K562 (cell line): ENCODE data around the gene SCAMP5. TPM values are rescaled to one million over a fixed set of nuclear protein-coding genes. Genes with fewer than 3 reads are reported as not detected.

Source experiments
- ATAC-seq: fragments of 200-7000 bp; cut with Tn5 transposase; 3 replicates; pipeline ENCODE4 v1.9.1; 2020; ENCODE audit warnings: moderate library complexity
- BruUV-seq: library from RNA; stranded (reverse); fragments of 400-500 nt; replicated peaks from 2 replicates; lab custom pipeline; 2021; lab: Mats Ljungman, UMichigan
- CTCF ChIA-PET: fragments of 300-600 bp; formaldehyde crosslinking; extraction: SDS; loops from one replicate; lab custom pipeline; 2021; ENCODE audit warnings: low intra/inter-chr PET ratio; lab: Yijun Ruan, JAX
- POLR2A ChIA-PET: fragments of 300-600, 350-650 bp; sonication (Branson Sonifier 250); formaldehyde crosslinking; extraction: SDS; loops from one replicate; lab custom pipeline; 2021; ENCODE audit warnings: antibody characterized with exemption, inconsistent platforms; lab: Yijun Ruan, JAX
- DNase-seq, 4 experiments: peaks; one replicate each; pipeline versions ENCODE4 v3.0.0 to v3.0.0-alpha.2; 2011 to 2018; ENCODE audit warnings: low spot score in 3 of 4, mixed read lengths in 3 of 4; ENCODE audit errors: extremely low read depth in 1 of 4
- FAIRE-seq: peaks from 2 replicates; lab custom pipeline; 2011; peaks lifted over from hg19 to GRCh38; lab: Jason Lieb, UNC
- H2AFZ ChIP-seq: 2 replicates; pipeline ENCODE4 v1.6.0; 2011; ENCODE audit warnings: low read depth, low read length, control low read depth, inconsistent platforms
- H3K27ac ChIP-seq: fragments of 200-600 bp; 3 replicates; pipeline ENCODE4 v1.8.0; 2011; ENCODE audit warnings: low read depth, mild to moderate bottlenecking, control low read depth, inconsistent platforms, low read length, moderate library complexity, mixed read lengths; ENCODE audit errors: extremely low read depth
- H3K27me3 ChIP-seq, 2 experiments: fragments of 300-600 bp in 1 of 2; 2 replicates in 1 of 2; 3 replicates in 1 of 2; pipeline versions ENCODE4 v1.6.0 to v1.8.0; 2011; ENCODE audit warnings: inconsistent platforms in 2 of 2, low read length in 2 of 2, mild to moderate bottlenecking in 1 of 2, mixed read lengths in 1 of 2, moderate library complexity in 1 of 2; ENCODE audit not compliant: control insufficient read depth in 2 of 2, insufficient read depth in 2 of 2
- H3K36me3 ChIP-seq: fragments of 300-600 bp; 3 replicates; pipeline ENCODE4 v1.8.0; 2011; ENCODE audit warnings: mild to moderate bottlenecking, low read length, inconsistent platforms; ENCODE audit not compliant: control insufficient read depth, insufficient read depth
- H3K4me1 ChIP-seq, 2 experiments: fragments of 200-600 bp in 1 of 2; replicated peaks in 1 of 2; 2 replicates in 1 of 2; 3 replicates in 1 of 2; pipeline versions ENCODE4 v1.5.1 to v1.8.0; 2011; ENCODE audit warnings: inconsistent platforms in 2 of 2, low read length in 2 of 2, mild to moderate bottlenecking in 1 of 2, mixed read lengths in 1 of 2, moderate library complexity in 1 of 2; ENCODE audit not compliant: control insufficient read depth in 2 of 2, insufficient read depth in 2 of 2
- H3K4me2 ChIP-seq: 2 replicates; pipeline ENCODE4 v1.6.1; 2011; ENCODE audit warnings: low read length, control low read depth, inconsistent platforms, mixed read lengths; ENCODE audit not compliant: insufficient read depth
- H3K4me3 ChIP-seq: fragments of 200-600 bp; sonication (generic), shearing (Covaris generic); 2 replicates; pipeline ENCODE4 v1.5.1; 2016; ENCODE audit warnings: control low read depth, inconsistent platforms
- H3K79me2 ChIP-seq: fragments of 200-600 bp; 3 replicates; pipeline ENCODE4 v1.8.0; 2011; ENCODE audit warnings: low read length, inconsistent platforms; ENCODE audit not compliant: control insufficient read depth, insufficient read depth
- H3K9ac ChIP-seq, 2 experiments: 2 replicates each; pipeline versions ENCODE4 v1.6.0 to v1.6.1; 2011; ENCODE audit warnings: low read depth in 2 of 2, low read length in 2 of 2, control low read depth in 1 of 2, inconsistent platforms in 1 of 2, mild to moderate bottlenecking in 1 of 2, mixed read lengths in 1 of 2; ENCODE audit not compliant: insufficient read depth in 1 of 2
- H3K9me1 ChIP-seq: one replicate; pipeline ENCODE4 v1.6.0; 2011; ENCODE audit warnings: inconsistent platforms, mild to moderate bottlenecking, low read length, moderate library complexity; ENCODE audit not compliant: control insufficient read depth, insufficient read depth
- H3K9me3 ChIP-seq: replicated peaks from 2 replicates; pipeline ENCODE4 v1.5.1; 2011; ENCODE audit warnings: low read depth, low read length, inconsistent platforms; ENCODE audit not compliant: control insufficient read depth, insufficient read depth
- H4K20me1 ChIP-seq: replicated peaks from 2 replicates; pipeline ENCODE4 v1.6.1; 2011; ENCODE audit warnings: low read length, inconsistent platforms, mixed read lengths; ENCODE audit not compliant: control insufficient read depth, insufficient read depth
- CC2D1A ChIP-seq: fragments of 450-650 bp; IDR thresholded peaks from 2 replicates; pipeline ENCODE4 v1.6.1; 2017; ENCODE audit warnings: mild to moderate bottlenecking
- FIP1L1 ChIP-seq: fragments of 200-400 bp; formaldehyde crosslinking; IDR thresholded peaks from 2 replicates; pipeline ENCODE4 v1.6.1; 2018; ENCODE audit warnings: mild to moderate bottlenecking, low read depth, low read length; ENCODE audit not compliant: poor library complexity, severe bottlenecking
- HMG20B ChIP-seq: fragments of 250-450 bp; sonication (Bioruptor Pico); IDR thresholded peaks from 2 replicates; pipeline ENCODE4 v1.5.0; 2021; ENCODE audit warnings: mild to moderate bottlenecking
- JUNB ChIP-seq: fragments of 450-650 bp; formaldehyde crosslinking; conservative IDR thresholded peaks from 2 replicates; pipeline ENCODE4 v1.4.0; 2020; ENCODE audit warnings: mild to moderate bottlenecking
- NUFIP1 ChIP-seq: fragments of 450-650 bp; IDR thresholded peaks from 2 replicates; pipeline ENCODE4 v1.6.1; 2018; ENCODE audit not compliant: partially characterized antibody
- PHB ChIP-seq: fragments of 250-450 bp; sonication (Bioruptor Pico); IDR thresholded peaks from 2 replicates; pipeline ENCODE4 v1.5.0; 2021
- ZNF41 ChIP-seq: fragments of 250-450 bp; sonication (Bioruptor Pico); conservative IDR thresholded peaks from 2 replicates; pipeline ENCODE4 v1.4.0; 2020; ENCODE audit warnings: mild to moderate bottlenecking
- ZNF717 ChIP-seq: fragments of 250-450 bp; sonication (Bioruptor Pico); IDR thresholded peaks from 2 replicates; pipeline ENCODE4 v1.5.0; 2021
- WGBS: fragments of 100-300 bp; shearing (Covaris generic); methylation state at CpG from one replicate; pipeline ENCODE4 v1.1.6; 2016; ENCODE audit warnings: low coverage, mixed read lengths; ENCODE audit not compliant: insufficient coverage; ENCODE audit errors: missing lambda C conversion rate; 5-methylcytosine and 5-hydroxymethylcytosine counted together
- in situ Hi-C: fragments of 300-500 bp; cut with MboI; formaldehyde crosslinking; loops from 4 replicates; pipeline ENCODE4 v1.15.0; 2018; ENCODE audit warnings: inconsistent platforms, mixed read lengths
- intact Hi-C: fragments of 100-400 bp; cut with micrococcal nuclease; formaldehyde crosslinking; loops from 2 replicates; pipeline ENCODE4 v1.14.2; 2022
- polyA plus RNA-seq, 8 experiments: library from polyadenylated mRNA; depleted of rRNA in 4 of 8; stranded (reverse) in 5 of 8; unstranded in 3 of 8; fragments of >200 nt; fragmentation: Nextera tagmentation in 2 of 8; fragmentation: Illumina TruSeq in 1 of 8; extraction: Ambion mirVana in 2 of 8; extraction: Trizol in 1 of 8; gene quantifications; 2 replicates each; pipeline versions ENCODE4 v1.2.1 to v1.2.3, GENCODE V29; 2011 to 2014; ENCODE audit warnings: inconsistent platforms in 1 of 8, missing spikeins in 1 of 8
- total RNA-seq, 7 experiments: library from RNA; depleted of rRNA in 6 of 7; stranded (reverse); fragments of >200 nt in 6 of 7; fragmentation: Illumina TruSeq in 2 of 7; extraction: Trizol in 2 of 7; gene quantifications; 2 replicates each; pipeline versions ENCODE4 v1.2.1 to v1.2.3, GENCODE V29; 2011 to 2021; ENCODE audit warnings: low replicate concordance in 1 of 7
- TF ChIP-seq, protein P1 (sequence below): fragments of 450-650 bp; IDR thresholded peaks from 2 replicates; pipeline ENCODE4 v1.6.1; 2016; ENCODE audit warnings: missing biosample characterization, missing genetic modification characterization
- TF ChIP-seq, protein P2 (sequence below): fragments of 450-650 bp; formaldehyde crosslinking; conservative IDR thresholded peaks from 2 replicates; pipeline ENCODE4 v1.4.0; 2022; ENCODE audit warnings: mild to moderate bottlenecking, missing genetic modification characterization
- TF ChIP-seq, protein P3 (sequence below), 2 experiments: fragments of 450-650 bp in 1 of 2; sonication (generic) in 1 of 2; formaldehyde crosslinking; conservative IDR thresholded peaks; 2 replicates each; pipeline versions ENCODE4 v1.4.0 to v1.8.1; 2020 to 2022; ENCODE audit warnings: mild to moderate bottlenecking in 1 of 2, missing genetic modification reagents in 1 of 2
- TF ChIP-seq, protein P4 (sequence below): fragments of 450-650 bp; IDR thresholded peaks from 2 replicates; pipeline ENCODE4 v1.6.1; 2016; ENCODE audit warnings: mild to moderate bottlenecking
- TF ChIP-seq, protein P5 (sequence below): fragments of 200-800 bp; sonication (Bioruptor generic); IDR thresholded peaks from 2 replicates; pipeline ENCODE4 v1.6.1; 2017; ENCODE audit warnings: missing genetic modification characterization, missing compliant biosample characterization
- TF ChIP-seq, protein P6 (sequence below): sonication (generic); IDR thresholded peaks from 2 replicates; pipeline ENCODE4 v1.6.1; 2016

SCAMP5 gene
- total and polyA plus RNA-seq, 9 of the 15 experiments (the other 6 are each of a cell fraction or from before 2014, with no cell fraction given) = 0.09 to 0.29 (median 0.19) TPM; not detected in 5

DNA sequence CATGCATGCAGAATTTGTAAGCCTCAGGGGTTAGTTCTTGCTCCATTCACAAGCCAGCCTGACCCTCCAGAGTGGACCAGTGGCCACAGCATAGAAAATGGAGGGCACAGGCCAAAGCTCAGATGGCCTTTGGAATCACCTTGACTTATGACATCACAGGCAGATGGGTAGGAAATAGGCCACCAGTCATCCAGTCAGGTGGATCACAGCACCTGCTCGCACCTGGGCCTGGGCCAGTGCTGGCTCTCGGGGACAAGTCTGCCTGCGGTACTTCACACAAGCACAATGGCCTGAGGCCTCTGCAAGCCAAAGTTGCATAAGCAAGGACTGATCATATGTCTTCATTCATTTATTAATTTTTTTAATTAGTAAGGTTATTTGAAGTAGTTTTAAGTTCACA is 67.3 kb downstream of the SCAMP5 start (continued):
- TF ChIP-seq ZNF41 = no peak
- TF ChIP-seq ZNF717 (CRISPR knock-in tag) = no peak
- TF ChIP-seq, protein P1, sequence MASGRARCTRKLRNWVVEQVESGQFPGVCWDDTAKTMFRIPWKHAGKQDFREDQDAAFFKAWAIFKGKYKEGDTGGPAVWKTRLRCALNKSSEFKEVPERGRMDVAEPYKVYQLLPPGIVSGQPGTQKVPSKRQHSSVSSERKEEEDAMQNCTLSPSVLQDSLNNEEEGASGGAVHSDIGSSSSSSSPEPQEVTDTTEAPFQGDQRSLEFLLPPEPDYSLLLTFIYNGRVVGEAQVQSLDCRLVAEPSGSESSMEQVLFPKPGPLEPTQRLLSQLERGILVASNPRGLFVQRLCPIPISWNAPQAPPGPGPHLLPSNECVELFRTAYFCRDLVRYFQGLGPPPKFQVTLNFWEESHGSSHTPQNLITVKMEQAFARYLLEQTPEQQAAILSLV (tag) = no peak
- TF ChIP-seq, protein P2, sequence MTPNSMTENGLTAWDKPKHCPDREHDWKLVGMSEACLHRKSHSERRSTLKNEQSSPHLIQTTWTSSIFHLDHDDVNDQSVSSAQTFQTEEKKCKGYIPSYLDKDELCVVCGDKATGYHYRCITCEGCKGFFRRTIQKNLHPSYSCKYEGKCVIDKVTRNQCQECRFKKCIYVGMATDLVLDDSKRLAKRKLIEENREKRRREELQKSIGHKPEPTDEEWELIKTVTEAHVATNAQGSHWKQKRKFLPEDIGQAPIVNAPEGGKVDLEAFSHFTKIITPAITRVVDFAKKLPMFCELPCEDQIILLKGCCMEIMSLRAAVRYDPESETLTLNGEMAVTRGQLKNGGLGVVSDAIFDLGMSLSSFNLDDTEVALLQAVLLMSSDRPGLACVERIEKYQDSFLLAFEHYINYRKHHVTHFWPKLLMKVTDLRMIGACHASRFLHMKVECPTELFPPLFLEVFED (CRISPR knock-in tag) = no peak
- TF ChIP-seq FIP1L1 = no peak
- TF ChIP-seq, protein P3, sequence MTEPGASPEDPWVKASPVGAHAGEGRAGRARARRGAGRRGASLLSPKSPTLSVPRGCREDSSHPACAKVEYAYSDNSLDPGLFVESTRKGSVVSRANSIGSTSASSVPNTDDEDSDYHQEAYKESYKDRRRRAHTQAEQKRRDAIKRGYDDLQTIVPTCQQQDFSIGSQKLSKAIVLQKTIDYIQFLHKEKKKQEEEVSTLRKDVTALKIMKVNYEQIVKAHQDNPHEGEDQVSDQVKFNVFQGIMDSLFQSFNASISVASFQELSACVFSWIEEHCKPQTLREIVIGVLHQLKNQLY (CRISPR knock-in tag; conservative IDR thresholded peaks at IDR 0.05) = no peak

DNA sequence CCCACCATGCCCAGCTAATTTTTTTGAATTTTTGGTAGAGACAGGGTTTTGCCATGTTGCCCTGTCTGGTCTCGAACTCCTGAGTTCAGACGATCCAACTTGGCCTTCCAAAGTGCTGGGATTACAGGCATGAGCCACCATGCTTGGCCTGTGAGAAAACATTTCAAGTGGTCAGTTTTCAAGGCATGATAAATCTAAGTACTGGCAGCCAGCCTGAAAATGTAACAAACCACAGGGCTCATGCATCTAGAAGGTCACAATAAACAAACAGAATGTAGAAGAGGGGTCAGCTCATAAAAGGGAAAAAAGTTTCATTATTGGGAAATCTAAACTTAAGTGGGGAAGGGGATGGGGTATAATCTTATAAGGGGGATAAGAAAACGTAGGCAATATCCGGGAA is 68.0 kb downstream of the SCAMP5 start:
- POLR2A ChIA-PET = no interaction called here
- no peak for DNase-seq
- no peaks in the 10 kb centered on the region for H3K36me3 ChIP-seq
- no peak overlapping the region for H3K4me2 ChIP-seq
- no peak overlapping the region for H3K27ac ChIP-seq
- H3K4me1 ChIP-seq = peaks cover 6 to 26% of the 10 kb centered on the region in 2 experiments; a peak in 4 of 5 replicates
- H2AFZ ChIP-seq = no peak overlapping the region
- no peak overlapping the region for H3K4me3 ChIP-seq
- CTCF ChIA-PET = no interaction called here
- no peaks in the 10 kb centered on the region for H3K79me2 ChIP-seq
- H3K27me3 ChIP-seq = no peaks in the 10 kb centered on the region
- H3K9me1 ChIP-seq = no peaks in the 10 kb centered on the region
- ATAC-seq = no peak
- no TSS peak for BruUV-seq
- in situ Hi-C loops = no loop called here
- peaks cover 10% of the 10 kb centered on the region; the same call in 1 of the 2 replicates for H4K20me1 ChIP-seq
- H3K9ac ChIP-seq = no peak overlapping the region
- WGBS = 23% methylated on average over 4 of the region's 4 CpGs
- H3K9me3 ChIP-seq = no peaks in the 10 kb centered on the region
- no peak for FAIRE-seq
- intact Hi-C loops = no loop called here
- TF ChIP-seq, protein P4, sequence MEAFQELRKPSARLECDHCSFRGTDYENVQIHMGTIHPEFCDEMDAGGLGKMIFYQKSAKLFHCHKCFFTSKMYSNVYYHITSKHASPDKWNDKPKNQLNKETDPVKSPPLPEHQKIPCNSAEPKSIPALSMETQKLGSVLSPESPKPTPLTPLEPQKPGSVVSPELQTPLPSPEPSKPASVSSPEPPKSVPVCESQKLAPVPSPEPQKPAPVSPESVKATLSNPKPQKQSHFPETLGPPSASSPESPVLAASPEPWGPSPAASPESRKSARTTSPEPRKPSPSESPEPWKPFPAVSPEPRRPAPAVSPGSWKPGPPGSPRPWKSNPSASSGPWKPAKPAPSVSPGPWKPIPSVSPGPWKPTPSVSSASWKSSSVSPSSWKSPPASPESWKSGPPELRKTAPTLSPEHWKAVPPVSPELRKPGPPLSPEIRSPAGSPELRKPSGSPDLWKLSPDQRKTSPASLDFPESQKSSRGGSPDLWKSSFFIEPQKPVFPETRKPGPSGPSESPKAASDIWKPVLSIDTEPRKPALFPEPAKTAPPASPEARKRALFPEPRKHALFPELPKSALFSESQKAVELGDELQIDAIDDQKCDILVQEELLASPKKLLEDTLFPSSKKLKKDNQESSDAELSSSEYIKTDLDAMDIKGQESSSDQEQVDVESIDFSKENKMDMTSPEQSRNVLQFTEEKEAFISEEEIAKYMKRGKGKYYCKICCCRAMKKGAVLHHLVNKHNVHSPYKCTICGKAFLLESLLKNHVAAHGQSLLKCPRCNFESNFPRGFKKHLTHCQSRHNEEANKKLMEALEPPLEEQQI = no peak
- TF ChIP-seq JUNB (CRISPR knock-in tag) = no peak
- TF ChIP-seq NUFIP1 = no peak
- TF ChIP-seq CC2D1A = no peak
- TF ChIP-seq HMG20B (CRISPR knock-in tag) = no peak
- TF ChIP-seq PHB (CRISPR knock-in tag) = no peak
- TF ChIP-seq, protein P5, sequence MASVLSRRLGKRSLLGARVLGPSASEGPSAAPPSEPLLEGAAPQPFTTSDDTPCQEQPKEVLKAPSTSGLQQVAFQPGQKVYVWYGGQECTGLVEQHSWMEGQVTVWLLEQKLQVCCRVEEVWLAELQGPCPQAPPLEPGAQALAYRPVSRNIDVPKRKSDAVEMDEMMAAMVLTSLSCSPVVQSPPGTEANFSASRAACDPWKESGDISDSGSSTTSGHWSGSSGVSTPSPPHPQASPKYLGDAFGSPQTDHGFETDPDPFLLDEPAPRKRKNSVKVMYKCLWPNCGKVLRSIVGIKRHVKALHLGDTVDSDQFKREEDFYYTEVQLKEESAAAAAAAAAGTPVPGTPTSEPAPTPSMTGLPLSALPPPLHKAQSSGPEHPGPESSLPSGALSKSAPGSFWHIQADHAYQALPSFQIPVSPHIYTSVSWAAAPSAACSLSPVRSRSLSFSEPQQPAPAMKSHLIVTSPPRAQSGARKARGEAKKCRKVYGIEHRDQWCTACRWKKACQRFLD (CRISPR knock-in tag) = no peak
- TF ChIP-seq, protein P6, sequence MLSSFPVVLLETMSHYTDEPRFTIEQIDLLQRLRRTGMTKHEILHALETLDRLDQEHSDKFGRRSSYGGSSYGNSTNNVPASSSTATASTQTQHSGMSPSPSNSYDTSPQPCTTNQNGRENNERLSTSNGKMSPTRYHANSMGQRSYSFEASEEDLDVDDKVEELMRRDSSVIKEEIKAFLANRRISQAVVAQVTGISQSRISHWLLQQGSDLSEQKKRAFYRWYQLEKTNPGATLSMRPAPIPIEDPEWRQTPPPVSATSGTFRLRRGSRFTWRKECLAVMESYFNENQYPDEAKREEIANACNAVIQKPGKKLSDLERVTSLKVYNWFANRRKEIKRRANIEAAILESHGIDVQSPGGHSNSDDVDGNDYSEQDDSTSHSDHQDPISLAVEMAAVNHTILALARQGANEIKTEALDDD = no peak
